Measurements from ENCODE around the gene ADAMTS18.
"Not testable (repeated sequence)": the region's sequence is repeated elsewhere in the genome, so short reads cannot be mapped to it uniquely, and the experiment has no call there.

The ADAMTS18 gene, protein sequence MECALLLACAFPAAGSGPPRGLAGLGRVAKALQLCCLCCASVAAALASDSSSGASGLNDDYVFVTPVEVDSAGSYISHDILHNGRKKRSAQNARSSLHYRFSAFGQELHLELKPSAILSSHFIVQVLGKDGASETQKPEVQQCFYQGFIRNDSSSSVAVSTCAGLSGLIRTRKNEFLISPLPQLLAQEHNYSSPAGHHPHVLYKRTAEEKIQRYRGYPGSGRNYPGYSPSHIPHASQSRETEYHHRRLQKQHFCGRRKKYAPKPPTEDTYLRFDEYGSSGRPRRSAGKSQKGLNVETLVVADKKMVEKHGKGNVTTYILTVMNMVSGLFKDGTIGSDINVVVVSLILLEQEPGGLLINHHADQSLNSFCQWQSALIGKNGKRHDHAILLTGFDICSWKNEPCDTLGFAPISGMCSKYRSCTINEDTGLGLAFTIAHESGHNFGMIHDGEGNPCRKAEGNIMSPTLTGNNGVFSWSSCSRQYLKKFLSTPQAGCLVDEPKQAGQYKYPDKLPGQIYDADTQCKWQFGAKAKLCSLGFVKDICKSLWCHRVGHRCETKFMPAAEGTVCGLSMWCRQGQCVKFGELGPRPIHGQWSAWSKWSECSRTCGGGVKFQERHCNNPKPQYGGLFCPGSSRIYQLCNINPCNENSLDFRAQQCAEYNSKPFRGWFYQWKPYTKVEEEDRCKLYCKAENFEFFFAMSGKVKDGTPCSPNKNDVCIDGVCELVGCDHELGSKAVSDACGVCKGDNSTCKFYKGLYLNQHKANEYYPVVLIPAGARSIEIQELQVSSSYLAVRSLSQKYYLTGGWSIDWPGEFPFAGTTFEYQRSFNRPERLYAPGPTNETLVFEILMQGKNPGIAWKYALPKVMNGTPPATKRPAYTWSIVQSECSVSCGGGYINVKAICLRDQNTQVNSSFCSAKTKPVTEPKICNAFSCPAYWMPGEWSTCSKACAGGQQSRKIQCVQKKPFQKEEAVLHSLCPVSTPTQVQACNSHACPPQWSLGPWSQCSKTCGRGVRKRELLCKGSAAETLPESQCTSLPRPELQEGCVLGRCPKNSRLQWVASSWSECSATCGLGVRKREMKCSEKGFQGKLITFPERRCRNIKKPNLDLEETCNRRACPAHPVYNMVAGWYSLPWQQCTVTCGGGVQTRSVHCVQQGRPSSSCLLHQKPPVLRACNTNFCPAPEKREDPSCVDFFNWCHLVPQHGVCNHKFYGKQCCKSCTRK (N-terminal part only)

DNA sequence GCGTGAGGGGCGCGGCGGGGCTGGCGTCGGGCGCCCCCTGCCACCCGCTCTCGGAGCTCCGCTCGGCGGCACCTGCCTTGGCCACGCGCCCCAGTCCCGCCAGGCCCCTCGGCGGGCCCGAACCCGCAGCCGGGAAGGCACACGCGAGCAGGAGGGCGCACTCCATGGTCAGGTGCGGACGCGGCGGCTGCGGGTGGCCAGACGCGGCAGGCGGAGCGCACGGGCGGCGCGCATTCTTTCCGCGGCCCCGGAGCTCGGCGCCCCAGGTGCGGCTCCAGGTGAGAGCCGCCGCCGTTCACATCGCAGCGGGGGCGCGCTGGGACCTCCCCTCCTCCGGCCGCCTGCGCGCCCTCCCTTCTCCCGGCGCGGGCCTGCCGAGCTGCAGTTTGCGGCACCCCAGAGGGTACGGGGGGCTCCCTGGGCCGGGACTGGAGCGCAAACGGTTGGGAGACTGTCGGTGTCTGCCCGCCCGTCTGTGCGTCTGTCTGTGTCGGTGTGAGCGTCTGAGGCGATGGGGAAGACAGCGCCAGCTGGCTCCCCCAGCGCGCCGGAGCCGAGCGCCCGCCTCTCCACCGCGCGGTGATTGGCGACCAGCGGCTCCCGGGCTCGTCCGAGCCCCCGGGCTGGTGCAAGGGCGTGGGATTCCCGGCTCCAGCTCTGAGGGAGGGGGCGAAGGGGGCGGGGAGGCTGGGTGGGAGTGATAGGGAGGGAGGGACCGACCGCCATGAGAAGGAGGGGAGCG, at the start of gene ADAMTS18:
Gene ADAMTS18 (minus strand): TSS at position 505 of the 742 bp plus-strand sequence. CDS start 339 bp downstream, at position 166.
- DNase-seq, result no peak

DNA sequence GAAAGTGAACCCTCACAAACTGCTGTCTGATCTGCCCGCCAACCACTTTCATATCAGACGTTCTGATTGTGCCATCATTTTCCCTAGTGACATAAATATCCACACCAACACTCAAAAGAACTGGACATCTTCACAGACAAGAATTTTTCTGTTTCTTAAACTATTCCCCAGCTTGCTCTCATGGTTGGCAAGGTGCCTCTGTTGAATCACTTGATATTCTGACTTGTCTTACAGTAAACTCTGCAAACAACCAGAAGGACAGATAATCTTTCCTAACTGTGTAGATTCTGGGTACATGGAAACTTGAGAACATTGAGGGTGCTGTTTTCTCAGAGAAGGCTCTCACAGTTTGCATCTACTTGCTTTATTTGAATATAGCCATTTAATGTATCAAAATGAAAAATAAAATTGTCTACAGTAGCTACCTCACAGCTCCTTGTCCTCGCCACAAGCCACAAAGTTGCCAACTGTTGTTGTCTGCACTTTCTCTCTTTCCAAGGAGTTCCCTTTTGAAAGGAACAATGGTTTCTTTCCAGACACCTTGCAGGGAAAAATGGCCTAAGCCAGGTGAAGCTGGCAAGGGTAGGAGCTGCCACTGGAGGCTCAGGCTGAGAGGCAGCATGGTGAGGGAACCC, 46.0 kb upstream of the ADAMTS18 start:
- DNase-seq, result no peak

GRCh38 chr16:77472262-77472661, 37.4 kb upstream of the ADAMTS18 start:
- DNase-seq, result no peak

GRCh38 chr16:77470851-77471250, 36.0 kb upstream of the ADAMTS18 start:
- no peak for DNase-seq

DNA sequence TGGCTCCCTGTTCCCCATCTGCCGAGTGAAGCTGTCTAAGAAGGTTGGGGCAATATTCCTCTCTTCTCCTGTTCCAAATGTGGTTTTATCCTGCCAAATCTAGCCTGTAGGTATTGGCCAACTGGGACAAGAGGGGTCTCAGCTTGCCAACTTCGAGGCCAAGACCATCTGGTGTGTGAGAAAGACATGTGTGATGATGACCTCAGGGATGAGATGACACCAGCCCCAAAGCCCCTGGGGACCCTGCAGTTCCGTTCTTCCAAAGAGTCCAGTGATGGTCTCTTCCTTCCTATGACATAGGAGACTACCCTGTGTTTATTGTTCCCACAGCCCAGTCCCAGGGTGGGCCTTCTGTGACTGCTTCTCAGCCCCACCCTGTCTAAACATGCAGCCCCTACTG, 34.8 kb upstream of the ADAMTS18 start:
- DNase-seq, result no peak

- no peak for DNase-seq
Measured at GRCh38 chr16:77468831-77469230, 34.0 kb upstream of the ADAMTS18 start.

GRCh38 chr16:77467821-77468335, 33.0 kb upstream of the ADAMTS18 start:
- no peak for DNase-seq

GRCh38 chr16:77463659-77464058, 28.8 kb upstream of the ADAMTS18 start:
- DNase-seq, result not testable (repeated sequence)

DNA sequence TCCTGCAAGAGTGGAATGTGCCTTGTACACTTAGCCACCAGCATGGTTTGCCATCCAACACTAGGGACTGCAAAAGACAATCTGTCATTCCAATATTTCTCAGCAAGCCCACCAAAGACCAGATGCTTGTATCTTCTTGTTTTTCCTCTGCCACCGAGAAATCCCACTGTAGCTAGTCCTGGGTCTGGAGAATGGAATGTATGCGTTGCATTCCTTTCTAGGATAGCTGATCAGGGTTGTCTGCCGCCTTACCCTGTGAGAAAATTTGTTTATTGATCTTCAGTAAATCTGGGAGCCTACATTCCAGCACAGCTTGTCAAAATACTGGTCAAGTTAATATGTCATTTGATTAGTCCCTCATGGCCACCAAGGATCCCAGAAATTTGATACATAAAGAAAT, 28.1 kb upstream of the ADAMTS18 start:
- DNase-seq, result no peak

GRCh38 chr16:77459534-77460254, 24.9 kb upstream of the ADAMTS18 start:
- DNase-seq, result no peak

GRCh38 chr16:77457046-77457445, 22.2 kb upstream of the ADAMTS18 start:
- no peak for DNase-seq

- DNase-seq, result no peak
Measured at GRCh38 chr16:77452243-77452642, 17.4 kb upstream of the ADAMTS18 start.

GRCh38 chr16:77450790-77451487, 16.1 kb upstream of the ADAMTS18 start:
- DNase-seq, result no peak

GRCh38 chr16:77449208-77449607, 14.4 kb upstream of the ADAMTS18 start:
- no peak for DNase-seq

DNA sequence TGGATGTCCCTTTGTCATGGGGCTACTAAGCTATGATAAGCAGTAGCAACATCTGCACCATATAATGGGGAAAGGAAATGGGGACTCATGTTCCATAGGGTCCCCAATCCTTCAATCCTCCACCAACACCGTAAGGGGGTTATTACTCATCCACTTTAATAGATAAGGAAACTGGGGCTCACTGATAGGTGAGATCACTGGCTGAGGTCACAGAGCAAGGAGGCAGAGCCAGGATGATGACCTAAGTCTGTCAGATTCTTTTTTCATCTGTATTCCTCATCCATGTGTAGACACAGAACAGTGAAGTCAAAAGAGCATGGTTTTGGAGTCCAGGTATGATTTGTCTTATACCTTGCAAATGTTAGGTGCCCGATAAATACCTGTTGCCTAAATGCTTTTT, 10.5 kb upstream of the ADAMTS18 start:
- DNase-seq, result no peak

- DNase-seq, result no peak
Measured at GRCh38 chr16:77444147-77444460, 9.3 kb upstream of the ADAMTS18 start.

- DNase-seq, result no peak
Measured at GRCh38 chr16:77443357-77444146, 8.7 kb upstream of the ADAMTS18 start.

- DNase-seq, result no peak
Measured at GRCh38 chr16:77442078-77442477, 7.2 kb upstream of the ADAMTS18 start.

DNA sequence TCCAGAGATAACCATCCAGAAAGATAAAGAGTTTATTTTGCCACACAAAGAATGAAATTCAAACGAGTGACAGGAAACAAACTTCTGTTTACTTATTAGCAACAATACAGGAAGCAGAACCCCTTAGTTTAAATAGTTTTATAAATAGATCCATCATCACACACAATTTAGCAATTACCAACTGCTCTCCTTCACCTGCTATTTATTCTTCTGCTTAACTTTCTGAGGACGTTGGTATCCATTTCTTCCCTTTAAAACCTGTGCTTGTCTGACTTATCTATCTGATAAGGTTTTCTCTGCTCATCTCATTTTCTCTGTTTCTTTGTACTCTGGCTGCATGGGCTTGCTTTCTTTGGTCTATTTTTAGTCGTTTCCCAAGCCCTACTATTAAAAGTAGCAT, 4.3 kb upstream of the ADAMTS18 start:
- no peak for DNase-seq

DNA sequence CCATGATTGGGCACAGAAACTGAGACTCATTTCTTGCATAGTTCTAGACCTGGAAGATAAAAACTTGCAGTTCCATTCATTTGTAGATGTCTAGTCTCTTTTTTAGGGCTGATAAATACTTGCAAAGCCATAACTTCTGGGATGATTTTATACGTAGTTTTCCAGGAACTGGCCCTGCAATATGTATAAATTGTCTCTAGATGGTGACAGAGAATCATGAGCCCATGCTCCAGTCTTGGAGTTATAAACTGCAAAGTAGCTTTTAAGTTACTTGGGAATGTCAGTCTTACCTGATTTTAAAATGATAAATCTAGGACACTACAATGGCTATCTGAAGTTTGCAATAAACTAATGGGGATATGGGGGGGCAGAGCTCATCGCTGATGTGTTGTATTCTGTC, 3.0 kb upstream of the ADAMTS18 start:
- no peak for DNase-seq

All from activated CD8-positive, alpha-beta memory T cell treated with anti-CD3 and anti-CD28 coated beads, Interleukin-2, amount 50 U/mL, for 48 hours (primary cell).